ENCODE results near the gene ECE1. TPM values are rescaled to one million over a fixed set of nuclear protein-coding genes. Genes with fewer than 3 reads are reported as not detected.
"Not testable (repeated sequence)": the region's sequence is repeated elsewhere in the genome, so short reads cannot be mapped to it uniquely, and the experiment has no call there.

The ECE1 gene
- total and polyA plus RNA-seq, 9 donors: 37.3 to 313 (median 119) TPM

DNA sequence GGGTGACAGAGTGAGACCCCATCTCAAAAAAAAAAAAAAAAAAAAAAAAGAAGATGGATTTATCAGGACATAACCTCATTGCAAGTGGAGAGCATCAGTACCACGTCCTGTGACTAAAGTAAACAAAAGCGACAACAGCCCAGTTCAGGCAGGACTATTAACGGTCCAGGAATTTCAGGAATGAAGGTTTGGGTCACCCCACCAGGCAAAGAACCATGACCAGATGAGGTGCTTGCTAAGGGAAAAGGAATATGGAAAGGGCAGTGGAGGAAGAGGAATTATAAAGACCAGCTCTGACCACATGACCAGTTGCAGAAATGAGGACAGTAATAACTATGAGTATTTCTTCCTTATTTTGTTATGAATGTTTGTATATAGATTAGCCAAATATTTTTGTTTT is 78.1 kb downstream of the ECE1 start:
- Histone ChIP-seq H3K4me1 (ENCODE audit: insufficient read depth) (no peaks in the 10 kb centered on the region), H3K36me3 (no peaks in the 10 kb centered on the region), H3K27me3 (no peaks in the 10 kb centered on the region), H3K27ac (no peak overlapping the region), H3K9me3 (no peaks in the 10 kb centered on the region), H3K4me3 (no peak overlapping the region)
- no peak for DNase-seq
- intact Hi-C loops (cut with DNase I): no loop called here
- TF ChIP-seq POLR2A (IDR thresholded peaks at IDR 0.05): no peak
- TF ChIP-seq, protein P1, sequence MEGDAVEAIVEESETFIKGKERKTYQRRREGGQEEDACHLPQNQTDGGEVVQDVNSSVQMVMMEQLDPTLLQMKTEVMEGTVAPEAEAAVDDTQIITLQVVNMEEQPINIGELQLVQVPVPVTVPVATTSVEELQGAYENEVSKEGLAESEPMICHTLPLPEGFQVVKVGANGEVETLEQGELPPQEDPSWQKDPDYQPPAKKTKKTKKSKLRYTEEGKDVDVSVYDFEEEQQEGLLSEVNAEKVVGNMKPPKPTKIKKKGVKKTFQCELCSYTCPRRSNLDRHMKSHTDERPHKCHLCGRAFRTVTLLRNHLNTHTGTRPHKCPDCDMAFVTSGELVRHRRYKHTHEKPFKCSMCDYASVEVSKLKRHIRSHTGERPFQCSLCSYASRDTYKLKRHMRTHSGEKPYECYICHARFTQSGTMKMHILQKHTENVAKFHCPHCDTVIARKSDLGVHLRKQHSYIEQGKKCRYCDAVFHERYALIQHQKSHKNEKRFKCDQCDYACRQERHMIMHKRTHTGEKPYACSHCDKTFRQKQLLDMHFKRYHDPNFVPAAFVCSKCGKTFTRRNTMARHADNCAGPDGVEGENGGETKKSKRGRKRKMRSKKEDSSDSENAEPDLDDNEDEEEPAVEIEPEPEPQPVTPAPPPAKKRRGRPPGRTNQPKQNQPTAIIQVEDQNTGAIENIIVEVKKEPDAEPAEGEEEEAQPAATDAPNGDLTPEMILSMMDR (IDR thresholded peaks at IDR 0.05): no peak
- no peak for TF ChIP-seq EP300 (IDR thresholded peaks at IDR 0.05)
- 27 to 48% (median 28%) methylated on average over 3 of the region's 3 CpGs for WGBS, 3 donors

DNA sequence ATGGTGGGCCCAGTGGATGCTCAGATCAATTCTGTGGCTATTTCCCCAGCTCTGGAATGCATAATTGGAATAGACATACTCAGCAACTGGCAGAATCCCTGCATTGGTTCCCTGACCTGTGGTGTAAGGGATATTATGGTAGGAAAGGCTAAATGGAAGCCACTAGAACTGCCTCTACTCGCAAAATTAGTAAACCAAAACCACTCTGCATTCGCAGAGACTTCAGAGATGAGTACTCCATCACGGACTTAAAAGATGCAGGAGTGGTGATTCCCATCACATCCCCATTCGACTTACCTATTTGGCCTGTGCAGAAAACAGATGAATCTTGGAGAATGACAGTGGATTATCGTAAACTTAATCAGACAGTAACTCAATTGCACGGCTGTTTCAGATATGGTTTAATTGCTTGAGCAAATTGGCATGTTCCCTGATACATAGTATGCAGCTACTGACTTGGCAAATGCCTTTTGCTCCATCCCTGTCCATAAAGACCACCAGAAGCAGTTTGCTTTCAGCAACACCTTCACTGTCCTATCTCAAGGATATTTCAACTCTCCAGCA is 82.0 kb downstream of the ECE1 start:
- H3K27me3 ChIP-seq; H3K27ac ChIP-seq; intact Hi-C loops (cut with DNase I); H3K36me3 ChIP-seq; DNase-seq; H3K4me1 ChIP-seq (ENCODE audit: insufficient read depth); H3K9me3 ChIP-seq; H3K4me3 ChIP-seq: not testable (repeated sequence)
- 79 to 82% (median 80%) methylated on average over 6 of the region's 6 CpGs for WGBS, 3 donors

DNA sequence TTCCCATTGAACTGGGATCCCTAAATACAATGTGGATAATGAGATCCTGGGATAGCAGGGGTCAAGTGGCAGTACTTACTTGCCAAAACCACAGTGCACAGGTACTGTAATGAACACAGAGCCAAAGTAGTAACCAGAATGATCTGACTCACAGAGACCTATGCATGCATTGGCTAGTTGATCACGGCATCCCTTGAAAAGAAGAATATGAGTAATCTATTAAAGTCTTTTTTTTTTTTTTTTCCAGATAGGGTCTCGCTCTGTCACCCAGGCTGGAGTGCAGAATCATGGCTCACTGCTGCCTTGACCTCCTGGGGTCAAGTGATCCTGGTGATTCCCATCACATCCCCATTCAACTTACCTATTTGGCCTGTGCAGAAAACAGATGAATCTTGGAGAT is 84.1 kb downstream of the ECE1 start:
- no peak overlapping the region for H3K27ac ChIP-seq
- intact Hi-C loops (cut with DNase I): no loop called here
- H3K36me3 ChIP-seq: no peaks in the 10 kb centered on the region
- no peak overlapping the region for H3K4me3 ChIP-seq
- H3K9me3 ChIP-seq: no peaks in the 10 kb centered on the region
- no peaks in the 10 kb centered on the region for H3K4me1 ChIP-seq (ENCODE audit: insufficient read depth)
- no peak for DNase-seq
- TF ChIP-seq, protein P1 (IDR thresholded peaks at IDR 0.05): no peak
- TF ChIP-seq EP300 (IDR thresholded peaks at IDR 0.05) (no peak), POLR2A (IDR thresholded peaks at IDR 0.05) (no peak)
- WGBS, 3 donors: 78 to 86% (median 85%) methylated on average over 2 of the region's 2 CpGs
- no peaks in the 10 kb centered on the region for H3K27me3 ChIP-seq

DNA sequence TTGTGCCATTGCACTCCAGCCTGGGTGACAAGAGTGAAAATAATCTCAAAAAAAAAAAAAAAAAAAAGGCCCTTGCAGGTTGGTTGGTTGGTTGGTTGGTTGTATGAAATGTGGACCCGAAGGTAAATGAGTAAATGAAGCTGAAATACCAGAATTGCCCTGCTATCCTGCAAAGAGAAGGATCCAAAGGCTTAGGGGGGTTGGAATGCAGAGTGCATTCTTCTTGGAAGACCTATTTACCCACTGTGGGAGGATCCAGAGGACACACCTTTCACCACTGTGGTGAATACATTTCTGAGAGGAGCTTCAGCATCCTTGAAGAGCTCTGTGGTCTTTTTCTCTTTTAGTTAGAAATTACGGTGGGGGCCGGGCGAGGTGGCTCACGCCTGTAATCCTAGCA is 84.8 kb downstream of the ECE1 start:
- WGBS, 3 donors: 89 to 96% (median 94%) methylated on average over 5 of the region's 5 CpGs
- H3K9me3 ChIP-seq: no peaks in the 10 kb centered on the region
- no peaks in the 10 kb centered on the region for H3K4me1 ChIP-seq (ENCODE audit: insufficient read depth)
- no peak overlapping the region for H3K4me3 ChIP-seq
- no peak for TF ChIP-seq EP300 (IDR thresholded peaks at IDR 0.05)
- TF ChIP-seq POLR2A (IDR thresholded peaks at IDR 0.05): no peak
- TF ChIP-seq, protein P1 (IDR thresholded peaks at IDR 0.05): no peak
- no peaks in the 10 kb centered on the region for H3K27me3 ChIP-seq
- H3K36me3 ChIP-seq: no peaks in the 10 kb centered on the region
- no peak overlapping the region for H3K27ac ChIP-seq
- DNase-seq: no peak
- intact Hi-C loops (cut with DNase I): no loop called here

DNA sequence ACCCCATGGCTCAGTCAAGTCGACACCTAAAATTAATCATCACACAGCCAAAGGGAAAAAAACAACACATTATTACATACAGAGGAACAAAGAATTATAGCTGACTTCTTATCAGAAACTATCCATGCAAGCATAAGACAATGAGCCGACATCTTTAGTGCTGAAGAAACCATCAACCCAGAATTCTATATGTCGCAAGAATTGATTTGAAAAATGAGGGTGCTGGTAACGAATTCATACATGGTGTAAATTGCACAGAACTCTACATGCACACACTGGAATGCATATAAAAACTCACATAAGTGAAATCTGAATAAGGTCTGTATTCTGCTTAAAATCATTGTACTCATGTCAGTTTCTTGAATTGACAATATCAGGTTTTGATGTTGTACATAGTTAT is 88.6 kb downstream of the ECE1 start:
- WGBS, 3 donors: 88 to 89% (median 89%) methylated on average over 4 of the region's 4 CpGs
- DNase-seq: no peak
- intact Hi-C loops (cut with DNase I): no loop called here
- Histone ChIP-seq H3K36me3 (no peaks in the 10 kb centered on the region), H3K9me3 (no peaks in the 10 kb centered on the region), H3K4me3 (no peak overlapping the region), H3K4me1 (ENCODE audit: insufficient read depth) (no peaks in the 10 kb centered on the region), H3K27ac (no peak overlapping the region), H3K27me3 (no peaks in the 10 kb centered on the region)
- TF ChIP-seq POLR2A (IDR thresholded peaks at IDR 0.05) (no peak), EP300 (IDR thresholded peaks at IDR 0.05) (no peak)
- TF ChIP-seq, protein P1 (IDR thresholded peaks at IDR 0.05): no peak

DNA sequence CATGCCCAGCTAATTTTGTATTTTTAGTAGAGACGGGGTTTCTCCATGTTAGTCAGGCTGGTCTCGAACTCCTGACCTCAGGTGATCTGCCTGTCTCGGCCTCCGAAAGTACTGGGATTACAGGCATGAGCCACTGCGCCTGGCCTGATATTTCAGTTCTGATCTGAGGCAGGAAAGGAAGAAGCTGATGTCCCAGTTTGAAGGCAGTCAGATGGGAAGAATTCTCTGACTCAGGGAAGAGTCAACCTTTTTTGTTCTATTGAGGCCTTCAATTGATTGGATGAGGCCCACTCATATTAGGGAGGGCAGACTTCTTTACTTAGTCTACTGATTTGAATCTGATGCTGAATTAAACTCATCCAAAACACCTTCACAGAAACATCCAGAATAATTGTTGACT is 89.0 kb downstream of the ECE1 start:
- H3K9me3 ChIP-seq; H3K4me3 ChIP-seq; H3K4me1 ChIP-seq (ENCODE audit: insufficient read depth); H3K27ac ChIP-seq; H3K36me3 ChIP-seq; intact Hi-C loops (cut with DNase I); H3K27me3 ChIP-seq; DNase-seq: not testable (repeated sequence)
- 96 to 99% (median 98%) methylated on average over 5 of the region's 5 CpGs for WGBS, 3 donors

Data from ovary (tissue), 9 donors.